OCI-LY3 (cell line): ENCODE results near the gene KDM5A.

Source experiments
- H2AFZ ChIP-seq: fragments of 200-600, 300-600 bp; shearing (Covaris generic); 2 replicates; pipeline ENCODE4 v1.6.0; 2014; ENCODE audit warnings: antibody characterized with exemption, low read depth, low read length
- H3K27ac ChIP-seq: fragments of 200-600, 300-600 bp; sonication (generic); 2 replicates; pipeline ENCODE4 v1.5.1; 2014; ENCODE audit warnings: mild to moderate bottlenecking, low read length, moderate library complexity, mixed read lengths
- H3K27me3 ChIP-seq: fragments of 200-600, 300-600 bp; sonication (generic); 2 replicates; pipeline ENCODE4 v1.6.1; 2014; ENCODE audit warnings: low read depth, low read length, mixed read lengths
- H3K36me3 ChIP-seq: fragments of 200-600, 300-600 bp; sonication (generic); replicated peaks from 2 replicates; pipeline ENCODE3; 2014; ENCODE audit warnings: low read depth, low read length, mixed read lengths
- H3K4me1 ChIP-seq: fragments of 300-600, 200-600 bp; sonication (generic); 2 replicates; pipeline ENCODE4 v1.6.1; 2014; ENCODE audit warnings: low read length, mixed read lengths
- H3K4me2 ChIP-seq: fragments of 200-600, 300-600 bp; sonication (generic); 2 replicates; pipeline ENCODE4 v1.6.1; 2014; ENCODE audit warnings: low read length, mixed read lengths
- H3K4me3 ChIP-seq: fragments of 300-600, 200-600 bp; sonication (generic); 2 replicates; pipeline ENCODE4 v1.5.1; 2014; ENCODE audit warnings: antibody characterized with exemption, mild to moderate bottlenecking, low read length, moderate library complexity
- H3K79me2 ChIP-seq: fragments of 300-600, 200-600 bp; shearing (Covaris generic); 2 replicates; pipeline ENCODE4 v1.6.1; 2014; ENCODE audit warnings: mild to moderate bottlenecking, low read length, mixed read lengths
- H3K9ac ChIP-seq: fragments of 300-600, 200-600 bp; shearing (Covaris generic); 2 replicates; pipeline ENCODE4 v1.6.0; 2014; ENCODE audit warnings: mild to moderate bottlenecking, low read length, moderate library complexity
- H3K9me3 ChIP-seq: fragments of 200-600, 300-600 bp; shearing (Covaris generic); 2 replicates; pipeline ENCODE4 v1.6.1; 2014; ENCODE audit warnings: low read length, mixed read lengths; ENCODE audit not compliant: insufficient read depth
- H4K20me1 ChIP-seq: fragments of 200-600, 300-600 bp; sonication (generic); 2 replicates; pipeline ENCODE4 v1.6.1; 2016; ENCODE audit warnings: low read length, mixed read lengths; ENCODE audit not compliant: insufficient read depth
- EZH2phosphoT487 ChIP-seq: fragments of 200-600 bp; shearing (Covaris generic); IDR thresholded peaks from 2 replicates; pipeline ENCODE4 v1.6.1; 2018; ENCODE audit warnings: antibody characterized with exemption, mixed run types, low read depth
- TF ChIP-seq, protein P1 (sequence below): fragments of 200-600, 300-600 bp; sonication (generic); IDR thresholded peaks from 2 replicates; pipeline ENCODE4 v1.5.1; 2014; ENCODE audit warnings: antibody characterized with exemption, low read length, low read depth

The KDM5A gene

DNA sequence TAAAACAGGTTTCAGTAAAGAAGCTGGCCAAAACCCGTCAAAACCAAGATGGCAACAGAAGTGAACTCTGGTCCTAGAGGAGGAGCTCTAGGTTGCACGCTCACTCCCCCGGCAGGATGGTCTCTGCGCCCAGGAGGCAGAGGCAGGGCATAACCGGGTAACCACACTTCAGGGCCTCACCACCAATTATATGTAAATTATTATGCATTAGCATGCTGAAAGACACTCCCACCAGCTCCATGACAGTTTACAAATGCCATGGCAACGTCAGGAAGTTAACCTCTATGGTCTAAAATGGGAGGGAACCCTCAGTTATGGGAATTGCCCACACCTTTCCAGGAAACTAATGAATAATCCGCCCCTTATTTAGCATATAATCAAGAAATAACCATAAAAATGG lies 155.1 kb downstream of the KDM5A start:
- no peak overlapping the region for H2AFZ ChIP-seq
- no peak overlapping the region for H3K9ac ChIP-seq
- no peak overlapping the region for H3K27ac ChIP-seq
- H3K79me2 ChIP-seq: no peaks in the 10 kb centered on the region
- no peaks in the 10 kb centered on the region for H3K36me3 ChIP-seq
- H3K4me1 ChIP-seq: no peaks in the 10 kb centered on the region
- no peaks in the 10 kb centered on the region for H3K9me3 ChIP-seq
- no peaks in the 10 kb centered on the region for H4K20me1 ChIP-seq
- H3K4me3 ChIP-seq: no peak overlapping the region
- H3K27me3 ChIP-seq: peaks cover 7% of the 10 kb centered on the region; the same call in 1 of the 2 replicates
- TF ChIP-seq, protein P1, sequence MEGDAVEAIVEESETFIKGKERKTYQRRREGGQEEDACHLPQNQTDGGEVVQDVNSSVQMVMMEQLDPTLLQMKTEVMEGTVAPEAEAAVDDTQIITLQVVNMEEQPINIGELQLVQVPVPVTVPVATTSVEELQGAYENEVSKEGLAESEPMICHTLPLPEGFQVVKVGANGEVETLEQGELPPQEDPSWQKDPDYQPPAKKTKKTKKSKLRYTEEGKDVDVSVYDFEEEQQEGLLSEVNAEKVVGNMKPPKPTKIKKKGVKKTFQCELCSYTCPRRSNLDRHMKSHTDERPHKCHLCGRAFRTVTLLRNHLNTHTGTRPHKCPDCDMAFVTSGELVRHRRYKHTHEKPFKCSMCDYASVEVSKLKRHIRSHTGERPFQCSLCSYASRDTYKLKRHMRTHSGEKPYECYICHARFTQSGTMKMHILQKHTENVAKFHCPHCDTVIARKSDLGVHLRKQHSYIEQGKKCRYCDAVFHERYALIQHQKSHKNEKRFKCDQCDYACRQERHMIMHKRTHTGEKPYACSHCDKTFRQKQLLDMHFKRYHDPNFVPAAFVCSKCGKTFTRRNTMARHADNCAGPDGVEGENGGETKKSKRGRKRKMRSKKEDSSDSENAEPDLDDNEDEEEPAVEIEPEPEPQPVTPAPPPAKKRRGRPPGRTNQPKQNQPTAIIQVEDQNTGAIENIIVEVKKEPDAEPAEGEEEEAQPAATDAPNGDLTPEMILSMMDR: no peak
- TF ChIP-seq EZH2phosphoT487: no peak
- H3K4me2 ChIP-seq: no peak overlapping the region

DNA sequence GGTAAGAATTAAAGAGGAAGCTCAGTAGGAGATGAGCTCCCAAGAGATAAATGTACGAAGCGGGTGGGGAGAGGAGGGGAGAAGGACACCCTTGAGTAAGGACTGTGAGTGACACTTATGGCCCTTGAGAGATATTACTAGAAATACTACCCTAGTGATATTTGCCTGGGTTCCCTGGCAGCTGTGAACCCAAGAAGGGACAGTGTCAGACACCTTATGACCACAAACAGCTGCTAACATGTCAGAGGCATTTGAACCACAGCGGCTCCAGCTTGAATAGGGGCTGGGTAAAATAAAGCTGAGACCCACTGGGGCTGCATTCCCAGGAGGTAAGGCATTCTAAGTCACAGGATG lies 155.5 kb downstream of the KDM5A start:
- Histone ChIP-seq H3K9ac (no peak overlapping the region), H3K4me3 (no peak overlapping the region), H3K27me3 (peaks cover 7% of the 10 kb centered on the region; the same call in 1 of the 2 replicates), H3K27ac (no peak overlapping the region), H3K79me2 (no peaks in the 10 kb centered on the region), H3K9me3 (no peaks in the 10 kb centered on the region), H3K4me1 (no peaks in the 10 kb centered on the region), H2AFZ (no peak overlapping the region), H3K4me2 (no peak overlapping the region), H3K36me3 (no peaks in the 10 kb centered on the region), H4K20me1 (no peaks in the 10 kb centered on the region)
- no peak for TF ChIP-seq EZH2phosphoT487
- TF ChIP-seq, protein P1: no peak

DNA sequence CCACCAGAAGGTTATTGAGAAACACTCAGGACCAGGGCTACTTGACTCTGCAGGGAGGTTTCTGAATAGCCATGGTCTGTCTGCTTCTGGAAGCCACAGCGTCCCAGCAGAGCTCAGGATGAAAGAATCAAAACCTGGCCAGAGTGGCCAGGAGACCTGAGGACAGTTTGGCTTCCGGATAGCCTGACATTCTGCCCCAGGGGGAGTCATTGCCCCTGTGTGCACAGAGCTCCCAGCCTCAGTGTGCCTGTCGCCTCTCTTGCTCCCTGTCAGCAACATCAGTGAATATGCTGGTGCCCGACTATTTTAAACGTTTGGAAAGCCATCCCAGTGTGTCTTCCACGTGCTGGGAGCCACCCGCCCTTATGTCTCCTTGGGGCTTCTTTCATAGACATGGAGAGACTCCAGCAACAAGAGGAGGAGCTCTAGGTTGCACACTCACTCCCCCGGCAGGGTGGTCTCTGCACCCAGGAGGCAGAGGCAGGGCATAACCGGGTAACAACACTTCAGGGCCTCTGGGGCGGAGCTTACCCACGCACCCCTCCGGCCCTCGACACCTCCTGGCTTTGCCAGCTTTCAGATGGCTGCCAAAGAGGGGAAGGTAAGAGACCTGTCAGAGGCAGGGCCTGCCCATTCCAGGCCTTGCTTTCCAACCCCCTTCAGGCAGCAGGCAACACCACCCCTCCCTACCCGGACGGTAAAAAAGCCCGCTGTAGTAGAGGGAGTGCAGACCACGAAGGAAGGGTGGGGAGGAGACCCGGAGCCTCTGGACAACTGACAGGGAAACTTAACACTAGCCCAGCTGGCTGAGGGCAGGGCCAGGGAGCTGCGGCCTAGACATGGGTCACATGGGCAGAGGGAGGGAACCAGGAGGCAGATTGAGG lies 156.1 kb downstream of the KDM5A start:
- no peaks in the 10 kb centered on the region for H3K4me1 ChIP-seq
- no peak for TF ChIP-seq EZH2phosphoT487
- TF ChIP-seq, protein P1: no peak
- H3K36me3 ChIP-seq: no peaks in the 10 kb centered on the region
- H3K79me2 ChIP-seq: no peaks in the 10 kb centered on the region
- H2AFZ ChIP-seq: no peak overlapping the region
- peaks cover 8% of the 10 kb centered on the region; the same call in 1 of the 2 replicates for H3K27me3 ChIP-seq
- H3K4me2 ChIP-seq: no peak overlapping the region
- H3K9ac ChIP-seq: no peak overlapping the region
- no peaks in the 10 kb centered on the region for H4K20me1 ChIP-seq
- H3K4me3 ChIP-seq: no peak overlapping the region
- no peaks in the 10 kb centered on the region for H3K9me3 ChIP-seq
- no peak overlapping the region for H3K27ac ChIP-seq

DNA sequence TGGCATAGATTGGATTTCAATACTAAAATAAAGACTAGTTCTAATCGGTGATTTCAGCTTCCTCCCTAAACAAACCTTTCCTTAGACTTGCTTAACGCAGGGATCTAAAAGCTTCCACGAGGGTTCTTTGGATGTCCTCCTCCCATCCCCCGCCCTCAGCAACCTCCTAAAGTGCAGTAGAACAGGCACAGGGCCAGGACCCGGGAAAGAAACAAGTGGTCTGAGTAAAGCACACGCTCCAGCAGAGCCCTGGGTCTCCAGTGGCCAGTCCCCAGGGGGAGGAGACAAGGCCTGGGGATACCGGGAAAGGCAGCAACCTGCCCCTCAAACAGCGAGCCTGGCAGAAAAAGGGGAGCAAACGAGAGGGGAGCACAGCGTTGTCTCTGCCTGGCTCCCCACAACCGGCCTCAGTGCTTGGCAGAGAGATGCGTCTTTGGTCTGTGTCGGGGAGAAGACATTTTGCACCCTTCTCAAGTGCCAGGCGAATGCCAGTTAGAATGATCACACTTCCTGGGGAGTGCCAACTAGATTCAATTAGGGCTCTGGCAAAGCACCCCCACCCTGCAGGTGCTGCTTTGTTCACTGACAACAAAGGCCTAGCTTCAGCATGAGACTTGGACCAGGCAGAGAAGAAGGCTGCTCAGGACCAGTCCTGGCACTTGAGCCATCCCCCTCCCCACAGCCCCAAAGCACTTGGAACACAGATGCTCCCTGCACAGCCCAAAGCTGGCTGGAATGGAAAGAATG lies 158.0 kb downstream of the KDM5A start:
- Histone ChIP-seq H4K20me1 (no peaks in the 10 kb centered on the region), H3K9ac (no peak overlapping the region), H3K79me2 (no peaks in the 10 kb centered on the region), H3K4me2 (no peak overlapping the region), H2AFZ (no peak overlapping the region), H3K9me3 (no peaks in the 10 kb centered on the region), H3K27ac (no peak overlapping the region), H3K27me3 (peaks cover 16% of the 10 kb centered on the region; the same call in 1 of the 2 replicates), H3K4me3 (no peak overlapping the region), H3K4me1 (no peaks in the 10 kb centered on the region), H3K36me3 (no peaks in the 10 kb centered on the region)
- TF ChIP-seq, protein P1: no peak
- no peak for TF ChIP-seq EZH2phosphoT487
